Activated CD4-positive, alpha-beta memory T cell treated with anti-CD3 and anti-CD28 coated beads, Interleukin-2, amount 10 ng/mL, durations not matched to agents 7 days and 5 days (primary cell): Measurements from ENCODE around the gene AGPAT1. TPM values are rescaled to one million over a fixed set of nuclear protein-coding genes. Genes with fewer than 3 reads are reported as not detected.
"Not testable (repeated sequence)": the region's sequence is repeated elsewhere in the genome, so short reads cannot be mapped to it uniquely, and the experiment has no call there.

Experiments used
- CTCF ChIA-PET: fragments of 350-600 bp; sonication (Branson Sonifier 250); formaldehyde crosslinking; loops from one replicate; lab custom pipeline; 2021; ENCODE audit warnings: antibody characterized with exemption, inconsistent platforms; lab: Charles Lee
- POLR2A ChIA-PET: fragments of 350-600 bp; sonication (Branson Sonifier 250); formaldehyde crosslinking; loops from one replicate; lab custom pipeline; 2021; ENCODE audit warnings: antibody characterized with exemption; lab: Charles Lee
- DNase-seq: peaks from one replicate; pipeline ENCODE4 v3.0.0-alpha.2; 2020
- H3K27ac Mint-ChIP-seq: one replicate; pipeline ENCODE4 v1.8.0; 2021; ENCODE audit warnings: mild to moderate bottlenecking, mixed read lengths
- H3K27me3 Mint-ChIP-seq: one replicate; pipeline ENCODE4 v1.8.0; 2021; ENCODE audit warnings: mixed read lengths
- H3K36me3 Mint-ChIP-seq: one replicate; pipeline ENCODE4 v1.8.0; 2021; ENCODE audit warnings: low read depth, mixed read lengths
- H3K4me1 Mint-ChIP-seq: one replicate; pipeline ENCODE4 v1.8.0; 2021; ENCODE audit warnings: mixed read lengths
- H3K4me3 Mint-ChIP-seq: one replicate; pipeline ENCODE4 v1.8.0; 2021; ENCODE audit warnings: mild to moderate bottlenecking, mixed read lengths
- H3K9me3 Mint-ChIP-seq: one replicate; pipeline ENCODE4 v1.8.0; 2021; ENCODE audit warnings: mixed read lengths
- total RNA-seq, 2 experiments: library from RNA; stranded (reverse); gene quantifications; one replicate each; pipeline ENCODE4 v1.2.3, GENCODE V29; 2021

Gene AGPAT1
- total RNA-seq, 2 experiments from 2014 or later = 42.7 to 43.1 TPM

DNA sequence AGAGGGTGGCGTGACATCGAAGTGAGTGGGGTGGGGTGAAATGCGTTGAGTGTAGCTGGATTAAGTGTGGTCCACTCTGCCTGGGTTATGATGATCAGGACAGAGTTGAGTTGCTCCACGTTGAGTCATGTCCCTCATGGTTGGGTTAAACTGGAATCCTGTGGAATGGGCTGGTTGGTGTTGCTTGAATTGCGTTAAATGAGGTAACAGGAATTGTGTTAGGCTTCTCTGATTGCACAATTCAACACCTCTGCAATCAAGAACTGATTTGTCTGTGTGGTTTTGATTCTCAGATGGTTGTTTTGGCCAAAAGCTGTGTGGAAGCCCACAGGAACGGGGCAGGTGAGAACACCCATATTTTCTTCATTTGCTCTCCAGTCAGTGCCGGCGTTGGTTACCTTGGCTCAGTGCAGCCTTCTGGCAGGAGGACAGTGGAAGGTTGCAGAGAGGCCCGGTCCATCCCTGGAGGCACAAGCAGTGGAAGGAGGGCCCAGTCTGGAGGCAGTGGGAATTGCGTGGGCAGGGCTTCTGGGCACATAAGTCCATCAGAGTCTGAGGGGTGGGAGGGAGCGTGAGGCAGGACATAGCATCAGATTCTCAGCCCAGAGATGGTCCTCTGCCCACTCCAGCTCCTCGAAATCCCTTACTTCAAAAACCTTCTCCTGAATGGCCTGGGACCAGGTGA is 36.3 kb upstream of the AGPAT1 start:
- no peak overlapping the region for H3K4me3 Mint-ChIP-seq
- no peak overlapping the region for H3K27ac Mint-ChIP-seq
- no peaks in the 10 kb centered on the region for H3K36me3 Mint-ChIP-seq
- H3K4me1 Mint-ChIP-seq = no peaks in the 10 kb centered on the region
- no peak for DNase-seq
- CTCF ChIA-PET = no interaction called here
- H3K9me3 Mint-ChIP-seq = no peaks in the 10 kb centered on the region
- POLR2A ChIA-PET = no interaction called here
- peaks cover 5% of the 10 kb centered on the region for H3K27me3 Mint-ChIP-seq

DNA sequence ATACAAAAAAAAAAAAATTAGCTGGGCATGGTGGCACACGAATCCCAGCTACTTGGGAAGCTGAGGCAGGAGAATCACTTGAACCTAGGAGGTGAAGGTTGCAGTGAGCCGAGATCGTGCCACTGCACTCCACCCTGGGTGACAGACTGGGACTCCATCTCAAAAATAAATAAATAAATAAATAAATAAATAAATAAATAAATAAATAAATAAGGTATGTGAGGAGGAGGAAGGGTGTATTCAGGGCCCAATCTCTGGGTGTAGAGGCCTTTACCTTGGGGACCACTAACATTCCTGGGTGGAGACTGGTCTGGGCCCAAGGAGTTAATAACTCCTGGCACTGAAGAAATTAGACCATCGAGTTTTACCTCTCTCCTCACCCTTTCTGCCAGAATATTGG is 35.5 kb upstream of the AGPAT1 start:
- H3K27ac Mint-ChIP-seq, H3K4me1 Mint-ChIP-seq, H3K4me3 Mint-ChIP-seq, H3K9me3 Mint-ChIP-seq, H3K27me3 Mint-ChIP-seq, DNase-seq, H3K36me3 Mint-ChIP-seq, POLR2A ChIA-PET: not testable (repeated sequence)
- CTCF ChIA-PET = interaction anchor here (0.9 kb wide), 1 partner anchor 1724 kb away, joined by 3 read pairs; no protein-coding TSS in a partner anchor

GRCh38 chr6:32210191-32210601 is 34.3 kb upstream of the AGPAT1 start:
- Mint-ChIP-seq H3K4me3 (no peak overlapping the region), H3K9me3 (no peaks in the 10 kb centered on the region), H3K27me3 (peaks cover 5% of the 10 kb centered on the region), H3K27ac (no peak overlapping the region), H3K36me3 (no peaks in the 10 kb centered on the region), H3K4me1 (no peaks in the 10 kb centered on the region)
- POLR2A ChIA-PET = no interaction called here
- CTCF ChIA-PET = no interaction called here
- DNase-seq = no peak

DNA sequence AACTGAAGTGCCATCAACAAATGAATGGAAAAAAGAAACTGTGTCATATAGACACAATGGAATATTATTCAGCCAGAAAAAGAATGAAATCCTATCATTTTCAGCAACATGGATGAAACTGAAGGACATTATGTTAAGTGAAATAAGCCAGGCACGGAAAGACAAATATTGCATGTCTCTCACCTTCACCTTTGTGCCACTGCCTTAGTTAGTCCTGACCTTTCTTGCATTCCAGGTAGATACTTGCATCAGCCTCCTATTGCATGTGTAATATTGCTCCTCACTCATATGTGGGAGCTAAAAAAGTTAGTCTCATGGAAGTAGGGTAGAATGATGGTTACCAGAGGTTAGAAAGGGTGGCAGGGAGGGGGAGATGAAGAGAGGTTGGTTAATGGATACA is 33.1 kb upstream of the AGPAT1 start:
- Mint-ChIP-seq H3K4me1 (no peaks in the 10 kb centered on the region), H3K4me3 (no peak overlapping the region), H3K9me3 (no peaks in the 10 kb centered on the region), H3K36me3 (no peaks in the 10 kb centered on the region), H3K27me3 (peaks cover 13% of the 10 kb centered on the region), H3K27ac (no peak overlapping the region)
- ChIA-PET CTCF (no interaction called here), POLR2A (no interaction called here)
- no peak for DNase-seq

DNA sequence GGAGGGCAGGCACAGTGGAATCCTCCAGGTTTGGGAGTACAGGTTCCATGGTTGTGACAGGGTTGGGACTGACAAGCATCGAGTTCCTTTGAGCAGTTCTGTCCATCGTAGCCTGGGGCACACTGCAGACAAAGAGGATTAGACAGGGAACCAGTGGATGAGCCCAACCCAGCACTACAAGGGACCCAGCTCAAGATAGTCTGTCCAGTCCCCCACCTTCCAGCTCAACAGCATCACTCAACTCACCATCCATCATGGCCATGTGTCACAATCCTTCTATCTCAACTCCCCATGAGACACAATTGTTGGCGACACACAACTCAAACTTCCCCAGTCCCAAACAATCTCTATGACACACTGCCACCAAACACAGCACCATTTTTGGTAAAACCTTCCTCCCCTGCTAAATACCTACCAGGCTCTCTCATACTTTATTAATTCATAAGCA is 28.4 kb upstream of the AGPAT1 start:
- Mint-ChIP-seq H3K4me1 (no peaks in the 10 kb centered on the region), H3K27ac (no peak overlapping the region), H3K4me3 (no peak overlapping the region), H3K27me3 (peaks cover 15% of the 10 kb centered on the region), H3K36me3 (no peaks in the 10 kb centered on the region), H3K9me3 (no peaks in the 10 kb centered on the region)
- ChIA-PET POLR2A (interaction anchor here (1.5 kb wide), 1 partner anchor 9 kb away, joined by 6 read pairs; no protein-coding TSS in a partner anchor), CTCF (no interaction called here)
- DNase-seq = no peak

GRCh38 chr6:32203426-32204267 is 27.8 kb upstream of the AGPAT1 start:
- Mint-ChIP-seq H3K4me1 (no peaks in the 10 kb centered on the region), H3K27me3 (peaks cover 12% of the 10 kb centered on the region), H3K4me3 (no peak overlapping the region), H3K9me3 (no peaks in the 10 kb centered on the region), H3K27ac (no peak overlapping the region), H3K36me3 (no peaks in the 10 kb centered on the region)
- ChIA-PET POLR2A (interaction anchor here (1.5 kb wide), 1 partner anchor 8 kb away, joined by 6 read pairs; no protein-coding TSS in a partner anchor), CTCF (no interaction called here)
- no peak for DNase-seq

- ChIA-PET POLR2A (no interaction called here), CTCF (no interaction called here)
- no peaks in the 10 kb centered on the region for H3K36me3 Mint-ChIP-seq
- H3K4me1 Mint-ChIP-seq = no peaks in the 10 kb centered on the region
- no peak for DNase-seq
- H3K4me3 Mint-ChIP-seq = no peak overlapping the region
- no peaks in the 10 kb centered on the region for H3K9me3 Mint-ChIP-seq
- no peak overlapping the region for H3K27ac Mint-ChIP-seq
- peaks cover 10% of the 10 kb centered on the region for H3K27me3 Mint-ChIP-seq
These were observed 26.3 kb upstream of the AGPAT1 start for GRCh38 chr6:32202186-32202585.

GRCh38 chr6:32200711-32201475 is 25.0 kb upstream of the AGPAT1 start:
- Mint-ChIP-seq H3K27ac (no peak overlapping the region), H3K4me3 (no peak overlapping the region), H3K4me1 (peaks cover 6% of the 10 kb centered on the region), H3K36me3 (no peaks in the 10 kb centered on the region), H3K9me3 (no peaks in the 10 kb centered on the region), H3K27me3 (peaks cover 10% of the 10 kb centered on the region)
- ChIA-PET POLR2A (interaction anchor here (0.7 kb wide), 1 partner anchor 241 kb away, joined by 3 read pairs; no protein-coding TSS in a partner anchor), CTCF (no interaction called here)
- no peak for DNase-seq

- Mint-ChIP-seq H3K36me3 (no peaks in the 10 kb centered on the region), H3K27ac (no peak overlapping the region), H3K4me1 (peaks cover 22% of the 10 kb centered on the region), H3K4me3 (no peak overlapping the region), H3K27me3 (peaks cover 2% of the 10 kb centered on the region), H3K9me3 (no peaks in the 10 kb centered on the region)
- DNase-seq = no peak
- ChIA-PET CTCF (no interaction called here), POLR2A (no interaction called here)
These were observed 23.0 kb upstream of the AGPAT1 start for GRCh38 chr6:32198866-32199265.

DNA sequence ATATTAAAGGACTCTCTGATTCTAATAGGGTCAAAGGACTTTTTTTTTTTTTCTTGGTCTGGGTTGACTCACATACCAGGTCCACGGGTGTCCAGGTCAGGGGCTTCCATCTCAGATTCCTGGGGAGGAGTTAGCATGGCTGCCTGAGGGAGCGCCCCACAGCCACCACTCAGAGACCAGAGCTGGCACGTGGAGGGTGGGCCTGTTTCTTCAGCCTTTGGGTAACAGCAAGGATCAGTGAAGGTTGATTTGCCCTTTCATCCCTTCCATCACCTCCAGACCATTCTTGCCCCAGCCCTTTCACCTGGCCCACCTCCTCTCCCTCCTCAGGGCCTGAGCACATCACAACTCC is 22.4 kb upstream of the AGPAT1 start:
- no peak overlapping the region for H3K4me3 Mint-ChIP-seq
- DNase-seq = no peak
- no peaks in the 10 kb centered on the region for H3K9me3 Mint-ChIP-seq
- peaks cover 27% of the 10 kb centered on the region for H3K4me1 Mint-ChIP-seq
- POLR2A ChIA-PET = no interaction called here
- CTCF ChIA-PET = no interaction called here
- peaks cover 2% of the 10 kb centered on the region for H3K27me3 Mint-ChIP-seq
- no peak overlapping the region for H3K27ac Mint-ChIP-seq
- no peaks in the 10 kb centered on the region for H3K36me3 Mint-ChIP-seq

DNA sequence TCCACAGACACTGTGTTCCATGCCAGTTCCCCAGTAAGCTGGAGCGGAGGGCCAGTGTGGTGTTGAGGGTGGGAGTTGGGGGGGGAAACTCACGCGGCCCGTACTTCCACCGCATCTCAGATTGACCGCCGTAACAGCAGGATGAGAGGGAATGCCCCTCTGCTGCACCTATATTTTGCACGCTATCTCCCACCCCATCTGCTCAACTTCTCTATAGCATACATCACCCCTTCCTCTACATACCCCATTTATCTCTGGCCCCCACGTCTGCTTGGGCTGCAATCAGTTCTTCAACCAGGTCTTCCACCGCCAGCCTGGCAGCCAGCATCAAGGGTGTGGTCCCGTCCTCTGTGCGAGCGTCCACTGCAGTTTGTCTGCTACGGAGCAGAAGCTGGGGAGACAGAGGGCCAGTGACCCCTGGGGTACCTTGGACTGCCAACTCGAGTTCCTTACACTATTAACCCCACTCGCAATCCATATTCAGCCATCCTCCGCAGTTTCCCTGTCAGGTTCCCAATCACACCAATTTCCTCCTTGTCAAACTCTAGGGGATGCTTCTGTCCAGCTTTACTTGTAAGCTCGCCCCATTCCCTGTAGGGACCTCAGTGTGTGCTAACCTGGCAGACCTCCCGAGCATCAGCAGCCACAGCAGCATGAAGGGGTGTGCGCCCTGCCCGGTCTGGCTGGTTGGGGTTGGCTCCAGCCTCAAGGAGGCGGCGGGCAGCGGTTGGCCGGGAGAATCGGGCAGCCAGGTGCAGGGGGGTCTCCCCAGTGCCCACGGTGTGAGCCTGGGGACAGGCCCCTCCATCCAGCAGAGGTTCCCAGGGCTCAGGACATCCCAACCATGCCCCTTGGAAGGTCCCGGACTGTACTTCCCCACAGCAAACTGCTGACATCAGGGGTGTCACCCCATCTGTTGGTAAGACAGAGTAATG is 21.1 kb upstream of the AGPAT1 start:
- POLR2A ChIA-PET = interaction anchor here (0.6 to 1.6 kb wide), 7 partner anchors 25 to 642 kb away, joined by 3 to 6 read pairs (median 3); partner anchors contain the start of genes ATF6B and TAP2
- peak overlapping the region; percentile 98 for H3K27ac Mint-ChIP-seq
- no peak for DNase-seq
- CTCF ChIA-PET = interaction anchor here (1.0 to 2.1 kb wide), 2 partner anchors 18 to 59 kb away, joined by 3 to 12 read pairs; partner anchors contain the start of gene RNF5
- H3K36me3 Mint-ChIP-seq = peaks cover 8% of the 10 kb centered on the region
- no peaks in the 10 kb centered on the region for H3K9me3 Mint-ChIP-seq
- H3K4me1 Mint-ChIP-seq = peaks cover 33% of the 10 kb centered on the region
- H3K27me3 Mint-ChIP-seq = peaks cover 2% of the 10 kb centered on the region
- peak overlapping the region; percentile 95 for H3K4me3 Mint-ChIP-seq
